HG03521 (cell line): ENCODE measurements around the gene SMCHD1.
"Not testable (repeated sequence)": the region's sequence is repeated elsewhere in the genome, so short reads cannot be mapped to it uniquely, and the experiment has no call there.

ENCODE experiments used
- ATAC-seq: cut with Tn5 transposase; IDR thresholded peaks from one replicate; pipeline ENCODE4 v1.9.1; 2021; ENCODE audit warnings: mild to moderate bottlenecking, moderate library complexity; ENCODE audit not compliant: unreplicated experiment

The SMCHD1 gene

GRCh38 chr18:2848247-2849246, 193.0 kb downstream of the SMCHD1 start:
- no peak for ATAC-seq

- ATAC-seq = no peak
Observed at GRCh38 chr18:2850816-2851215, 195.3 kb downstream of the SMCHD1 start.

GRCh38 chr18:2851771-2852170, 196.2 kb downstream of the SMCHD1 start:
- no peak for ATAC-seq

- not testable (repeated sequence) for ATAC-seq
Observed at GRCh38 chr18:2852460-2852859, 196.9 kb downstream of the SMCHD1 start.

- no peak for ATAC-seq
Observed at GRCh38 chr18:2853173-2853925, 197.8 kb downstream of the SMCHD1 start.

- ATAC-seq = no peak
Observed at GRCh38 chr18:2853926-2854664, 198.6 kb downstream of the SMCHD1 start.
